GM12865 (cell line): ENCODE results near the gene RAP1GAP.

Source experiments
- DNase-seq: peaks from one replicate; pipeline ENCODE4 v3.0.0; 2010; ENCODE audit warnings: low read depth
- H3K4me3 ChIP-seq: 2 replicates; pipeline ENCODE4 v1.5.1; 2011; ENCODE audit warnings: mild to moderate bottlenecking, low read depth, low read length, control low read depth
- CTCF ChIP-seq: IDR thresholded peaks from 2 replicates; pipeline ENCODE4 v1.5.1; 2011; ENCODE audit warnings: low read length, control low read depth, low read depth, inconsistent platforms; ENCODE audit not compliant: insufficient read depth; ENCODE audit errors: missing control alignments

RAP1GAP gene

GRCh38 chr1:21644348-21644747 is 24.8 kb downstream of the RAP1GAP start:
- TF ChIP-seq CTCF: no peak
- DNase-seq: no peak
- no peak overlapping the region for H3K4me3 ChIP-seq

GRCh38 chr1:21643624-21644023 is 25.5 kb downstream of the RAP1GAP start:
- no peak for DNase-seq
- no peak overlapping the region for H3K4me3 ChIP-seq
- TF ChIP-seq CTCF: no peak

GRCh38 chr1:21641967-21642739 is 27.0 kb downstream of the RAP1GAP start:
- DNase-seq: no peak
- H3K4me3 ChIP-seq: no peak overlapping the region
- no peak for TF ChIP-seq CTCF

- TF ChIP-seq CTCF: no peak
- H3K4me3 ChIP-seq: no peak overlapping the region
- no peak for DNase-seq
These were observed 27.6 kb downstream of the RAP1GAP start for GRCh38 chr1:21641537-21641936.

GRCh38 chr1:21641076-21641475 is 28.1 kb downstream of the RAP1GAP start:
- no peak overlapping the region for H3K4me3 ChIP-seq
- TF ChIP-seq CTCF: no peak
- no peak for DNase-seq

- DNase-seq: no peak
- H3K4me3 ChIP-seq: no peak overlapping the region
- TF ChIP-seq CTCF: no peak
These were observed 28.5 kb downstream of the RAP1GAP start for GRCh38 chr1:21640653-21641052.

GRCh38 chr1:21639594-21640041 is 29.5 kb downstream of the RAP1GAP start:
- TF ChIP-seq CTCF: no peak
- no peak overlapping the region for H3K4me3 ChIP-seq
- no peak for DNase-seq
